Measurements from ENCODE around the gene TSC2.

- no peak for TF ChIP-seq CTCF (IDR thresholded peaks at IDR 0.05)
- no peak for TF ChIP-seq EP300 (IDR thresholded peaks at IDR 0.05)
- no peak for TF ChIP-seq POLR2A (IDR thresholded peaks at IDR 0.05)
Observed at GRCh38 chr16:2046893-2047329, 874 bp upstream of the TSC2 start.
